Measurements from ENCODE around the gene CYP26C1.

Gene CYP26C1

DNA sequence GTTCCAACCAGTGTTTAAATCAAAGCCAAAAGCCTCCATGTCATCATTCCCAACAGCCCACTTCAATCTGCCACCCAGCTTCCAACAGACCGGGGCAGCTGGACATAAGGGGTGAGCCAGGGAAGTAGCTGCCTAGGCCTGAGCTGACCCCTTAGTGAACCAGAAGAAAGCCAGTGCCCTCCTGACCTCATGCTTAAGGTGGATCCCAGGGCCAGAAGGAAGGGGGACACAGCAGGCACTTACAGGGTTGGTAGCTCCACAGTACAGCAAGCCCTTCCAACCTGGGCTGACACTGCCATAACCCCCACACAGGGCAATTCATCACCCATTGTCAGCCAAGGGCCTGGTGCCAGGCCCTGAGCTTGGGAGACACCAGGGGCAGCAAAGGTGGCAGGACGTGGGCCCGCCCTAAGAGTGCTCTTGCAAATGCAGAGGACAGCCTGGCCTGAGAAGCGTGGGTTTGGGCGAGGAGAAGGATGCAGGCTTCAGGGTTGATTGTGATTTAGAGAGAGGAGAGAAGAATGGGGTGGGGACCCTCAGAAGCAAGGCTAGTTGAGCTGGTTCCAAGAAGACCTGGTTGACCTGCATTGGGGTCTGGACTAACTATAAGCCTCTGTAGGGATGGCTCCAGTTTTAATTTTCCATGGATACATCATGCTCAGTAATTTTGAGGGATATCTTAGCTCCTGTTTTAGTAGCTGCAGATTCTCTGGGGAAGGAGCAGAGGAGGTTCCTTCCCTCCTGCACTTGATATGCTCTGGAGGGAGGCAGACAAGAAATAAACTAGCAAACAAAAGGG, 10.0 kb downstream of the CYP26C1 start:
- TF ChIP-seq, protein P1, sequence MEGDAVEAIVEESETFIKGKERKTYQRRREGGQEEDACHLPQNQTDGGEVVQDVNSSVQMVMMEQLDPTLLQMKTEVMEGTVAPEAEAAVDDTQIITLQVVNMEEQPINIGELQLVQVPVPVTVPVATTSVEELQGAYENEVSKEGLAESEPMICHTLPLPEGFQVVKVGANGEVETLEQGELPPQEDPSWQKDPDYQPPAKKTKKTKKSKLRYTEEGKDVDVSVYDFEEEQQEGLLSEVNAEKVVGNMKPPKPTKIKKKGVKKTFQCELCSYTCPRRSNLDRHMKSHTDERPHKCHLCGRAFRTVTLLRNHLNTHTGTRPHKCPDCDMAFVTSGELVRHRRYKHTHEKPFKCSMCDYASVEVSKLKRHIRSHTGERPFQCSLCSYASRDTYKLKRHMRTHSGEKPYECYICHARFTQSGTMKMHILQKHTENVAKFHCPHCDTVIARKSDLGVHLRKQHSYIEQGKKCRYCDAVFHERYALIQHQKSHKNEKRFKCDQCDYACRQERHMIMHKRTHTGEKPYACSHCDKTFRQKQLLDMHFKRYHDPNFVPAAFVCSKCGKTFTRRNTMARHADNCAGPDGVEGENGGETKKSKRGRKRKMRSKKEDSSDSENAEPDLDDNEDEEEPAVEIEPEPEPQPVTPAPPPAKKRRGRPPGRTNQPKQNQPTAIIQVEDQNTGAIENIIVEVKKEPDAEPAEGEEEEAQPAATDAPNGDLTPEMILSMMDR (IDR thresholded peaks at IDR 0.05; ENCODE audit: insufficient read depth, low read depth, low read length, missing control alignments) = no peak
- DNase-seq (ENCODE audit: low read depth) = no peak

DNA sequence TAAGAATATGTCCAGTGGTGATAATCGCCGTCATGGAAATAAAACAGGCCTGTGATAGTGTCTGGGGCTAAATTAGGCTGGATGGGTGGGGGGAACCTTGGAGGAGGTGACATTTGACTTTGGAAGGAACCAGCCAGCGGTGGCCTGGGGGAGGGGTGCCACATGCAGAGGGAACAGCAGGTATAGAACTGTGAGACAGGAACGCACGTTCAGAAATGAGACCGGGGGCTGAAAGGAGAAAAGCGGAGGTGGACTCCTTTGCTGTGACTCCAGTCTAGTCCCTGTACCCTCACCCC, 10.5 kb downstream of the CYP26C1 start:
- no peak overlapping the region for H3K4me3 ChIP-seq (ENCODE audit: low read length)
- DNase-seq (ENCODE audit: low read depth) = no peak
- TF ChIP-seq, protein P1 (IDR thresholded peaks at IDR 0.05; ENCODE audit: insufficient read depth, low read depth, low read length, missing control alignments) = no peak

More for the DNA sequence above, 10.0 kb downstream of the CYP26C1 start:
- no peak overlapping the region for H3K4me3 ChIP-seq (ENCODE audit: low read length)

DNA sequence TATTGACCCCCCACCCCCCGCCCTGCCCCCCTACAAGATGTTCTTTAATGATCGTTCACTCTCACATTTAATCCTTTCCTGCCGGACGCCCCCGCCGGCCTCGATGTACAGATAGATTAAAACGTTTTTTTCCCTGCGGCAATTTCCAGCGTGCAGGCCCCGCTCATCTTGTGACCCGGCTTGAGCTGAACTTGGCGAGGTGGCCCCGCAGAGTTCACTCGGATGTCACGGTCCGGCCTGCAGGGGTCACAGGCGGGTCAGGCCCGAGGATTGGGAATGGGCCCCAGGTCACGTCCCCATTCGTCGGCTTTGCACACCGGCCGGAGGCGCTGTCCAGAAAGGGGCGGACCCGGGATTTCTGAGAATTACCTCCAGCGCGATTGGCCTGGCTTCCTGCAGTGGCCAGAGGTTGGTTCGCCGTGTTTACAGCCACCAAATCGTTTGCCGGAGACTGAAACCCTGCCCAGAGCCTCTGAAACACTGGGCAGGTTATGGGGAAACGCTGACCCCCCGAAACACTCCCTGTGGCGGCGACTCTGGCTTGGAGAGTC, 11.2 kb downstream of the CYP26C1 start:
- H3K4me3 ChIP-seq (ENCODE audit: low read length) = no peak overlapping the region
- TF ChIP-seq, protein P1 (IDR thresholded peaks at IDR 0.05; ENCODE audit: insufficient read depth, low read depth, low read length, missing control alignments) = no peak
- no peak for DNase-seq (ENCODE audit: low read depth)

DNA sequence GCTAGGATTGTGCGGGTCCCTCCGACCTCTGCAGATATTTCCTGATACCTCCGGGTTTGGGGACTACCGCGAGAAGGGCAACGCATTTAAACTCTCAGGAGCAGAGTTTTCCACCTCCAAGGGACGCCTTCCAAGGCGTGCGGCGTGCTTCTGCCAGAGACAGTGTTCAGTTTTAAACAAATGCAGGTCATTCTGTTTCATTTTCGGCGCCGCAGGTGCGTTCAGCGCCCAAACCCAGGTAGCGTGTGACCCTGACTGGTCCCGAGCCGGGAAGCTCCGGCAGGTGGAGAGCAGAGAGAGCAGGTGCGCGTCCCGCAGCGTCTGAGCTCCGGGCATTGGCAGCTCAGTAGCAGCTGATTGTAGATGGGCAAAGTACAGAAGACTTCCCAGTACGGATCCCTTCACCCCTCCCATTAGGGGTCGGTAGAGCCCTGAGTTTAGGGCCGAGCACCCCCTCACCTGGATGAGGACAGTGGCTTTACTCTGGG, 11.7 kb downstream of the CYP26C1 start:
- H3K4me3 ChIP-seq (ENCODE audit: low read length) = no peak overlapping the region
- DNase-seq (ENCODE audit: low read depth) = no peak
- TF ChIP-seq, protein P1 (IDR thresholded peaks at IDR 0.05; ENCODE audit: insufficient read depth, low read depth, low read length, missing control alignments) = no peak

DNA sequence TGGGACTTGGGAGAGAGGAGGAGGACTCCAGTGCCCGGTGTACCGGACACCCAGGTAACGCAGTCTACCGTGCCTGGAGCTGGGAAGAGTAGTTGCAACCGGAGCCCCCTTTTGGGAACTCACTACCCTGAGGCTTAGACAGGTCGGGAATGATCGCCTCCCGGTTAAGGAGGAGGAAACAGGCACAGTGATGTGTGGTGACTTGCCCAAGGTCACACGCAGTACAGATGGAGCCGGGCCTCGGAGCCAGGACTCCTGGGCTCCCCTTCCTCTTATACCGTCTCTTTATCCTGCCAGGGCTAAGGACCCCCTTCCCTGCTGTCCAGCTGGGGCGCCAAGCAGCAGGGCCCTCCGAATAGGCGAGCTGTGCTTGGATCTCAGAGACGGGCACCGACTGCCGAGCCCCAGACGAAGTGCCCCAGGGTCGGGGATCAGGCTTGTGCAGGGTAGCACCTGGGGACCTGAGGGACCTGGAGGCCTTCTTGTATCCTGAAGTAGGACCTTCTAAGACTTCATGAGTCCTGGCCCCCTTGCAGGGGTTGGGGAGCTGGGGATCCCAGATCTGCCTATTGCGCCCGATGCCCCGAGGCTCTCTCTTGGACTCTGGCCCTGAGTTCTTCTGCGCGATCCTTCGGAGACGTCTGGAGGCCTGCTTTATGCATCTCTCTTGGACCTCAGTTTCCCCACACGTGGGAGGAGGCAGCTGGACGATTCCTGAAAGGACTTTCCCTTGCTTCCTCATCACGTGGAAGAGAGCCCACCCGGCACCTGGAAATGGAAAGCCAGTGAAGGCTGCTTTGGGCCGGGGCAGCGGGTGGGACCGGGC, 12.3 kb downstream of the CYP26C1 start:
- DNase-seq (ENCODE audit: low read depth) = no peak
- TF ChIP-seq, protein P1 (IDR thresholded peaks at IDR 0.05; ENCODE audit: insufficient read depth, low read depth, low read length, missing control alignments) = no peak
- no peak overlapping the region for H3K4me3 ChIP-seq (ENCODE audit: low read length)

DNA sequence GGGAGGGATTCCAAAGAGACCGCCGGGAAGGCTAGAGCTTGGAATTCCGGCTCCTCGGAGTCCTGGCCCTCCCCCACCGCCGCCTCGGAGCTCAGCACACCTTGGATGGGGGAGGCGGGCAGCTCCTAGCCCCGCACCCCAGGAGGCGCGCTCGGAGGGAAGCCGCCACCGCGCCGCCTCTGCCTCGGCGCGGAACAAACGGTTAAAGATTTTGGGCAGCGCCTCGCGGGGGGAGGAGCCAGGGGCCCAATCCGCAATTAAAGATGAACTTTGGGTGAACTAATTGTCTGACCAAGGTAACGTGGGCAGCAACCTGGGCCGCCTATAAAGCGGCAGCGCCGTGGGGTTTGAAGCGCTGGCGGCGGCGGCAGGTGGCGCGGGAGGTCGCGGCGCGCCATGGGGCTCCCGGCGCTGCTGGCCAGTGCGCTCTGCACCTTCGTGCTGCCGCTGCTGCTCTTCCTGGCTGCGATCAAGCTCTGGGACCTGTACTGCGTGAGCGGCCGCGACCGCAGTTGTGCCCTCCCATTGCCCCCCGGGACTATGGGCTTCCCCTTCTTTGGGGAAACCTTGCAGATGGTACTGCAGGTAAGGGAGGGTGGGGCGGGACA, 13.0 kb downstream of the CYP26C1 start, which contains the start of gene CYP26A1:
CYP26A1 (plus strand) TSS at position 355 of the 608 bp plus-strand sequence; CDS start at position 397, 42 bp downstream.
- no peak within 1 kb of the TSS for H3K4me3 ChIP-seq (ENCODE audit: low read length)
- DNase-seq (ENCODE audit: low read depth) = no peak

More for the DNA sequence above, 13.0 kb downstream of the CYP26C1 start, which contains the start of gene CYP26A1:
- TF ChIP-seq, protein P1 (IDR thresholded peaks at IDR 0.05; ENCODE audit: insufficient read depth, low read depth, low read length, missing control alignments) = no peak
